MM.1S (cell line): ENCODE measurements around the gene TMPRSS9.

ENCODE experiments used
- EZH2 ChIP-seq: fragments of 300-600 bp; sonication (generic); optimal IDR thresholded peaks from 2 replicates; pipeline ENCODE3; 2017; ENCODE audit warnings: low read depth, mild to moderate bottlenecking, antibody characterized with exemption, low read length, mixed read lengths
- TF ChIP-seq, protein P1 (sequence below): fragments of 300-600 bp; sonication (generic); IDR thresholded peaks from 2 replicates; pipeline ENCODE4 v1.5.1; 2016; ENCODE audit warnings: antibody characterized with exemption, low read length, mixed read lengths

DNA sequence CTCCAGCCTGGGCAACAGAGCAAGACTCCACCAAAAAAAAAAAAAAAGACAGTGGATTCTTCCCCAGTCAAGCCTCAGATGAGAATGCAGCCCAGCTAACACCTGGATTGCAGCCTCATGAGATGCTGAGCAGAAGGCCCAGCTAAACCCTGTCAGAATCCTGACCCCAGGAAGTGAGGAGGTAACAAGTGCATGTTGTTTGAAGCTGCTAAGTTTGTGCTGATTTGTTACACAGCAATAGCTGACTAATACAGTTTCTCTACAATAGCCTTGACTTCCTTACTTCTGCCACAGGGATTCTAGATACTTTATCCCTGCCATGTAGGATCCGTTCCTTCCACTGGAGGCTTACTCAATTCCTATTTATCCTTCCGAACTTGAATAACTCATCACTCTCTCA is 20.5 kb downstream of the TMPRSS9 start:
- no peak for TF ChIP-seq EZH2
- TF ChIP-seq, protein P1, sequence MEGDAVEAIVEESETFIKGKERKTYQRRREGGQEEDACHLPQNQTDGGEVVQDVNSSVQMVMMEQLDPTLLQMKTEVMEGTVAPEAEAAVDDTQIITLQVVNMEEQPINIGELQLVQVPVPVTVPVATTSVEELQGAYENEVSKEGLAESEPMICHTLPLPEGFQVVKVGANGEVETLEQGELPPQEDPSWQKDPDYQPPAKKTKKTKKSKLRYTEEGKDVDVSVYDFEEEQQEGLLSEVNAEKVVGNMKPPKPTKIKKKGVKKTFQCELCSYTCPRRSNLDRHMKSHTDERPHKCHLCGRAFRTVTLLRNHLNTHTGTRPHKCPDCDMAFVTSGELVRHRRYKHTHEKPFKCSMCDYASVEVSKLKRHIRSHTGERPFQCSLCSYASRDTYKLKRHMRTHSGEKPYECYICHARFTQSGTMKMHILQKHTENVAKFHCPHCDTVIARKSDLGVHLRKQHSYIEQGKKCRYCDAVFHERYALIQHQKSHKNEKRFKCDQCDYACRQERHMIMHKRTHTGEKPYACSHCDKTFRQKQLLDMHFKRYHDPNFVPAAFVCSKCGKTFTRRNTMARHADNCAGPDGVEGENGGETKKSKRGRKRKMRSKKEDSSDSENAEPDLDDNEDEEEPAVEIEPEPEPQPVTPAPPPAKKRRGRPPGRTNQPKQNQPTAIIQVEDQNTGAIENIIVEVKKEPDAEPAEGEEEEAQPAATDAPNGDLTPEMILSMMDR = no peak
